Fibroblast of the aortic adventitia (primary cell): ENCODE results near the gene SH3PXD2A. TPM values are rescaled to one million over a fixed set of nuclear protein-coding genes. Genes with fewer than 3 reads are reported as not detected.
"Not testable (repeated sequence)": the region's sequence is repeated elsewhere in the genome, so short reads cannot be mapped to it uniquely, and the experiment has no call there.

Source experiments
- DNase-seq: peaks from one replicate; pipeline ENCODE4 v3.0.0-alpha.2; 2010; ENCODE audit warnings: low read depth
- H3K4me3 ChIP-seq: 2 replicates; pipeline ENCODE4 v1.5.1; 2011; ENCODE audit warnings: low read depth, mild to moderate bottlenecking, control low read depth, low read length, moderate library complexity
- CTCF ChIP-seq: IDR thresholded peaks from 2 replicates; pipeline ENCODE4 v1.5.1; 2011; ENCODE audit warnings: mild to moderate bottlenecking, low read length, control low read depth, inconsistent platforms; ENCODE audit not compliant: insufficient read depth
- total RNA-seq: library from RNA; depleted of rRNA; stranded (reverse); fragments of >200 nt; gene quantifications from 2 replicates; pipeline ENCODE4 v1.2.3, GENCODE V29; 2012; ENCODE audit warnings: low replicate concordance

The SH3PXD2A gene
- total RNA-seq, 1 donor = 20.4 TPM

DNA sequence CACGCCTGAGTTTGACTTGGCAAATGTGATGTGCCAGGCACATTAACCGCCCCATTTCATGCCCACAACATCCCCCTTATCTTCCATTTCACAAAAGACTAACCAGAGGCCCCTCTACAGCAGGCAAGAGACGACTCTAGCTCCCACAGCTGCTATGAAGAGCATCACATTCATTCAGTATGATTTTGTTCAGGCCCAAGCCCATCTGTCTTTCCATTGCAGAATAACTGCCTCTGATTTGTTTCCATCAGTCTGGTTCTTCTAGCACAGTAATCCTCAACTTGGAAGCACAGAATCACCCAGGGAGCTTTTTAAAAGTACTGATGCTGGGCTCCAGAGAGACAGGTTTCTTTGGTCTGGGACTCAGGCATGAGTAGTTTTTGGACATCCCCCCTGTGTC is 192.1 kb downstream of the SH3PXD2A start:
- no peak for TF ChIP-seq CTCF
- DNase-seq = no peak
- no peak overlapping the region for H3K4me3 ChIP-seq

GRCh38 chr10:103662704-103663103 is 192.7 kb downstream of the SH3PXD2A start:
- not testable (repeated sequence) for DNase-seq

DNA sequence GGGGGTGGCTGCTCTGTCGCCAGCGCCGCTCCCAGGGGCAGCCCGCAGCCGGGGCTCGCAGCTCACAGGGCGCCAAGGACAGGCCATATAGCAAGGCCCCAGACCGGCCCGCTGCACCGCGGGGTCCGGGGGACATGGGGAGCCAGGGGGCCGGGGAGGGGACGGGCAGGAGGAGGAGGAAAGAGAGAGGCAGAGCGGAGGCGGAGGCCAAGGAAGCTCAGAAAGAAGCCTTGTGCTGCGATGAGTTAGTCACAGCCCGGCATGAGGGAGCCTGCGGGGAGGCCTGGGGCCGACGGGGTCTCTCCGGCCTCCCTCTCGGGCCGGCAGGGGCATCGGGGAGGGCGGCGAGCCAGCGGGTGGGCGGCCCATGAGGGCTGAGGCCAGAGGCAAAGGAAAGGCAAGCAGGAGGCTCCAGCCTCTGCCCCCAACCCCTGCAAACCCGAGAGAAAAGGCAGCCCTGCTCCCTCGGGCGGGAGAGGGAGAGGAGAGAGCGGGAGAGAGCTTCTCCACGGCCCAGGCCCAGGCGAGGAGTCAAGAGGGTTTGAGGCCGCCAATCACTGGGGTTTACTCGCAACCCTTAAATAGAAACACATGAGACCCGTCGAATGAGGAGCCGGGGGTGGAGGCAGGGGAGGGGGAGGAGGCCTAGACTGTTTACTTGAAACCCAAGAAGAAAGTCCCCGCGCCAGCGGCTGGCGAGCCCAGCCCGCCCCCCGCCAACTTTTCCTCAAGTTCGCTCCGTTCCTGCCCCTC is 194.0 kb downstream of the SH3PXD2A start:
- no peak for TF ChIP-seq CTCF
- peak overlapping the region; percentile 78 for H3K4me3 ChIP-seq
- peak; percentile 93 for DNase-seq

More at GRCh38 chr10:103662704-103663103, 192.7 kb downstream of the SH3PXD2A start:
- H3K4me3 ChIP-seq = not testable (repeated sequence)

- TF ChIP-seq CTCF = peak; percentile 29
- peak overlapping the region; percentile 78 for H3K4me3 ChIP-seq
- DNase-seq = peak; percentile 52
These were observed 194.8 kb downstream of the SH3PXD2A start for GRCh38 chr10:103660364-103661197.

GRCh38 chr10:103659674-103660363 is 195.6 kb downstream of the SH3PXD2A start:
- TF ChIP-seq CTCF = peak; percentile 37
- peak overlapping the region; percentile 78 for H3K4me3 ChIP-seq
- peak; percentile 90 for DNase-seq

- no peak for DNase-seq
- H3K4me3 ChIP-seq = no peak overlapping the region
- TF ChIP-seq CTCF = no peak
These were observed 197.3 kb downstream of the SH3PXD2A start for GRCh38 chr10:103658049-103658577.
